CD4-positive, alpha-beta T cell treated with Interleukin-15 for 1 hour (primary cell): ENCODE data around the gene GLS.
"Not testable (repeated sequence)": the region's sequence is repeated elsewhere in the genome, so short reads cannot be mapped to it uniquely, and the experiment has no call there.

Experiments
- DNase-seq: peaks from one replicate; pipeline ENCODE4 v3.0.0-alpha.2; 2020

The GLS gene

GRCh38 chr2:190940454-190940853 lies 59.8 kb downstream of the GLS start:
- no peak for DNase-seq

GRCh38 chr2:190941571-190941970 lies 61.0 kb downstream of the GLS start:
- DNase-seq = no peak

DNA sequence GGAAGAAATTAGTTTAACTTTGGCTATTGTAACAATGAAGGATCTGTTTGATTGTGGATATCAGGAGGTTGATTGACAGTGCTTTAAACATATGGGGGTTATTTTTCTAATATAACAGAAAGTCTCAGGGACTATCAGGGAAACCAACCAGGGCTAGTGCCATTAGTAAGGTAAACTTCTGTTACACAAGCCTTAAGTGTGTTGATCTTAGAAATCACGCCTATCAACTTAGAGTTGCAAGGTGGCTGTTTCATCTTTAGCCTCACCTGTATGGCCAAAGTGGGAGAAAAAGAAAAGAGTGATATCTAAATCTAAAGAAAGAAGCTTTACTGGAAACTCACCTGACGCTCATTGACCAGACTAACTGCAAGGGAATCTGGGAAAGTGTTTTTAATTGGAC lies 62.1 kb downstream of the GLS start:
- DNase-seq = no peak

- no peak for DNase-seq
Measured at GRCh38 chr2:190943706-190944105, 63.1 kb downstream of the GLS start.

DNA sequence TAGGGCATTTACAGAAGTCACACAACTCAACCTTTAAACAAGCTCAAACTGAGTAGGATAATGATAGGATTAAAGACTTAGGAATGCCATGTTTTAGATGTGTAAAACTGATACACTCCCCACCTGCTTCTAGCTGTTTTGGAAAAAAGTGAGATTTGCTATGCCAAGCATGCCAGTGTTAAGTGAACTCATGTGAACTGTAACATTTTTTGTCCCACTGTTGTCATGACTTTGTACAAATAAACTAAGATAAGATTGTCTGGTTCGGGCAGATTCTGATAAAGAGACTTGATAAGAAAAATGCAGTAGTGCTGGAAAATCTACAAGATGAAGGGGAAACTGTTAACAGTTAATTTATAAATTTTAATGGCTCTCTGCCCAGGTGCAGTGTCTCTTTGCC lies 66.5 kb downstream of the GLS start:
- no peak for DNase-seq

DNA sequence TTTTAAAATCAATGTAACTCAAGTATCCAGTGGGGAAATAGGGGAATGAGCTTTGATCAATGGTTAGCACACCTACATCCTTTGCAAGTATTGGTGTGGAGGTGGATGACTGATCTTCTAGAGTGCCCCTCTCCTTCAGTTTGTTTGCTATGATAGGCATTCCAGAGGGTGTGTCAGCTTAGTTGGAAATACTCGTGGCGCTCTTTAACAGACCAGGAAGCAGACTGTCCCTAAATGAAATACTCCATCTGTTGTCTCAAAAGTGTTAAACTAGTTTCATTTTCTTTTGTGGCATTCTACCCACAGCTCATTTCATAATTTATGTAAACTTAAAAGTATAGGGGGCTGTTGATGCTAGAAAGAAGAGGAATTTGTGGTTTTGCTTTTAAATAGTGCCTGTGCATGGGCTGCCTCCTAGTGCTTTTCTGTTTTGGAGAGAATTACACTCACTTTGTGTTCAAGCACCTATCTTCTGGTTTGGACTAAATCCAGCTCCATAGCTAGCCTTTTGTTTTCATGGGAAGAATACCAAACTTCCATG lies 67.2 kb downstream of the GLS start:
- DNase-seq = no peak

DNA sequence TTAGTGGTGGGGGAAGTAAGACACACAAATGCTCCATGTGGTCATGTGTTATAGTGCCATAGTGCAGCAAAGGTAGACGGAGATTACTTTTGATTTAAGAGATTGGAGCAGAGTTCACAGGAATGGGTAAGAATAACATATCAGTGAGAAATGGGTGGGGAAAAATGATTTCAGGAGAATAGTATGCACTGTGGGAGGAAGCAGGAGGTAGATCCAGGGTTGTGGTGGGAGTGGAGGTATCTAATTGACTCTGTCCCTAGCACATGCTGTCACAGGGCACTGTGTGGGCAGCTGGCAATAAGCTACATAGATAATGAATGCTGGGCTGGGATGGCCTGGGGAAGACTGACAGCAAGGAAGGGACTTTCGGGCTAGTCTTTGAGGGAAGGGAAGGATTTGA lies 68.0 kb downstream of the GLS start:
- DNase-seq = no peak

DNA sequence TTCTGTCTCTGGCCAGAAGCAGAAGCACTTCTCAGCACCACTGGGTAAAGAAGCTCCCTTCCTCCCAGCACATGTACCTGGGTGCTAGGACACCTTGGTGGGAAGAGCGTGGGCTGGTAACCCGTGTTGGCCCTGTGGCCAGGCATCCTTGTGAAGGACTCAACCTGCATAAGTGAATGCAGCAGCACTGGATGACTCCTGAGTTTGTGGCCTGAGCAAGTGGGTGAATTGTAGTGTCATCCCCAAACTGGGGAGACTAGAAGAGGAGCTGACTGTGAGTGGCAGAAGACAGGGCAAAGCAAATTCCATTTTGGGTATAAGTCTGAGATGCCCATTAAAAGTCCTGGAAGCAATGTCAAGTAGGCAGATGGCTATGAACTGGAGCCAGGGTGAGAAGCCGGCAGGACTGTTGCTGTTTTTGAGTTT lies 70.0 kb downstream of the GLS start:
- DNase-seq = no peak

GRCh38 chr2:190953257-190953656 lies 72.6 kb downstream of the GLS start:
- no peak for DNase-seq

DNA sequence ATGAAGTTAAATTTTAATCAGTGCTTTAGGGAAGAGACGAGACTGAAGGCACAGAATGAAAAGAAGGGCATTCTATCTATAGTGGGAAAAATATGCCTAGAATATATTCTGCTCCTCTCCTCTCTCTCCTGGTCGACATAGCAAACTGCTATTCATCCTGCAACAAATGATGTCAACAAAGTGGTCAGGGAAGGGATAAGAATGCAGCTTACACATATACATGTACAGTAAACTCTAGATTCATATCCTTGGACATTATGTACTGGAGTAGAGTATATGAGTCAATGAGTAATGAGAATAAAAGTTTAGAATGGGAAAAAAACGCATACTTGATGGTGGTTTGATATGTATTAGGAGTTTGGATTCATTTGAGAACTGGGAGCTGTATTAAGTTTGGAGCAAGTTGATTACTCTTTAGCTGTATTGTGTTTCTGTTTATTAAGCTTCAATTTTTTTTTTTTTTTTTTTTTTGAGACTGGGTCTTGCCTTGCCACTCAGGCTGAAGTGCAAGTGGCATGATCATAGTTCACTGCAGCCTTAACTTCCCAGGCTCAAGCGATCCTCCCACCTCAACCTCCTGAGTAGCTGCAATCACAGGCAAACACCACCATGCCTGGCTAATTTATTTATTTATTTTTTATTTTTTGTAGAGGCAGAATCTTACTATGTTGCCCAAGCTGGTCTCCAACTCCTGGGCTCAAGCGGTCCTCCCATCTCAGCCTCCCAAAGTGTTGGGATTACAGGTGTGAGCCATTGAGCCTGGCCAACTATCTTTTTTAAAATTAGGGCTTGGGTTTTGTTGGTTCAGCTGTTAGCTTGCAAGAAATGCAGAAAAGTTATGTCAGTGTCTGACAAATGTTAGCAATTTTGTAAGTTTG lies 79.5 kb downstream of the GLS start:
- DNase-seq = no peak

- DNase-seq = not testable (repeated sequence)
Measured at GRCh38 chr2:190961117-190961516, 80.5 kb downstream of the GLS start.

GRCh38 chr2:190961918-190962487 lies 81.4 kb downstream of the GLS start:
- DNase-seq = no peak

GRCh38 chr2:190963088-190963487 lies 82.5 kb downstream of the GLS start:
- DNase-seq = no peak

GRCh38 chr2:190964170-190964795 lies 83.7 kb downstream of the GLS start:
- no peak for DNase-seq

DNA sequence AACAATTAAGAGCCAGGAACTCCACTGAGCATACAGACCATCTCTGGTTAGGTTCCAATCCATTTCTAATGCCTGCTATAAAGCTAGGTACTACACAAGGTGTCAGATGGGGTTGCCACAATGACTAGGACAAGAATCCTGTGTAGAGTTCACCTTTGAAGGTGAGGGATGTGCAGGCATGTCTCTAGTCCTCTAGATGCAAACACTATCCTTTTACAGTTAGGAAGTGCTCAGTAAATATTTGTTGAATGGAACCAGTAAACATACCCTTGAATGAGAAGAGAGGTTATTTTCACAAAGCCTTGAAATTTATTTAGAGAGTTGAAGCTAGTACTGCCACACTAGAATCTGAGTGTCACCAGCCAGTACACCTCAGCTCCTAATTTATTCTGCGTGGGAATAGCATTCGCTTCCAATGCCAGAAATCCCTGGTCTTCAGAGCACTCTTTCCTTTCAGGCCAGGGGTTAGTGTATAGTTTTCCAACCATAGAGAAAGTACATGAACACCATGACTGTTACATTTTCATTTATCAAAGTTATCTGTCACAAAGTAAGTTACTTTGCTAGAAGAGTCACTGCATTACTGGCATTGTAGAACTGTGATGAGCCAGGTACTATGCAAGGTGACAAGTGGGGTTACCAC lies 85.1 kb downstream of the GLS start:
- DNase-seq = no peak

- no peak for DNase-seq
Measured at GRCh38 chr2:190968522-190968921, 87.9 kb downstream of the GLS start.

- DNase-seq = no peak
Measured at GRCh38 chr2:190970160-190970559, 89.5 kb downstream of the GLS start.

- DNase-seq = no peak
Measured at GRCh38 chr2:190970873-190971506, 90.4 kb downstream of the GLS start.

DNA sequence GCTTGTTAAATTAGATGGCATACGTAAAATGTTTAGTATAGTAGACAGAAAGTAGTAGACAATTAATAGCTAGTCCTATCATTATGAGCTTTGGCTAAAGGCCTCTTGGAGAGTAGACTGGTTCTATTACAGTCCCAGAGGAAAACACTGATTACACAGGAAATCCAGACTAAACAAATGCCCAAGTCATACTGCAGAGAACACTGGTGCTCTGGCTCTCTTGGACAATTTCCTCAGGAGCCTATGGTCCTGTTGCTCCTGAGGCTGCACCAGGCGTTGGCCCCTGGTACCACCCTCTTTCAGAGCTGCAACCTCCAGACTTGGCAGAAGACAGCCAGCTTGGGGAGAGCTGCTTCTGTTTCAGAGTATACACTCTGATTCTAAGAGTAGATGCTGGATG lies 91.6 kb downstream of the GLS start:
- no peak for DNase-seq

DNA sequence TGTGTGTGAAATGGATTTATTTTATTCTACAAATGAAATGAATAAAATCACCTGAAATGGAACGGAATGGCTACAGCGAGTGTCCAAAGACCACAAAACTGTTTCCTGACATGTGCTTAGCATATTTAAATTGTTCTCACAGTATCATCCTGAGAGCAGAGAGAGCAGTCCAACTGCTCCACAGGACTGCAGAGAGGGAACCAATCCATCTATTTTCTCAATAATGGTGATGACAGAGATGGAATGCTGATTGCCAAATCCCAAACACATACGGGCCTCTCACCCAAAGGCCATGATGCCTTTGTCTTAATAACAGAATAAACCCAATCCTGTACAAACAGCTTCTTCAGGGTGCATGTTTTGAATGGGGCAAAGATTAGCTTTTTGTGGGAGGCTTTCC lies 92.2 kb downstream of the GLS start:
- DNase-seq = no peak

- no peak for DNase-seq
Measured at GRCh38 chr2:190973262-190973661, 92.6 kb downstream of the GLS start.

GRCh38 chr2:190973726-190974628 lies 93.4 kb downstream of the GLS start:
- DNase-seq = no peak
